ENCODE data around the gene RBPMS2. TPM values are rescaled to one million over a fixed set of nuclear protein-coding genes. Genes with fewer than 3 reads are reported as not detected.

RBPMS2 gene
- total RNA-seq, 1 donor, result 0.09 TPM

- TF ChIP-seq CTCF (IDR thresholded peaks at IDR 0.05; ENCODE audit: insufficient read depth, low read length), result no peak
- H3K4me3 ChIP-seq (ENCODE audit: low read depth, low read length), result no peak overlapping the region
- DNase-seq (ENCODE audit: low read depth), result no peak
Measured at GRCh38 chr15:64754663-64755426, 20.5 kb downstream of the RBPMS2 start.

- H3K4me3 ChIP-seq (ENCODE audit: low read depth, low read length), result no peak overlapping the region
- TF ChIP-seq CTCF (IDR thresholded peaks at IDR 0.05; ENCODE audit: insufficient read depth, low read length), result no peak
- no peak for DNase-seq (ENCODE audit: low read depth)
Measured at GRCh38 chr15:64753480-64754185, 21.8 kb downstream of the RBPMS2 start.

- no peak overlapping the region for H3K4me3 ChIP-seq (ENCODE audit: low read depth, low read length)
- no peak for DNase-seq (ENCODE audit: low read depth)
- TF ChIP-seq CTCF (IDR thresholded peaks at IDR 0.05; ENCODE audit: insufficient read depth, low read length), result no peak
Measured at GRCh38 chr15:64751464-64751863, 23.9 kb downstream of the RBPMS2 start.

- no peak for DNase-seq (ENCODE audit: low read depth)
- no peak overlapping the region for H3K4me3 ChIP-seq (ENCODE audit: low read depth, low read length)
- no peak for TF ChIP-seq CTCF (IDR thresholded peaks at IDR 0.05; ENCODE audit: insufficient read depth, low read length)
Measured at GRCh38 chr15:64749999-64750657, 25.3 kb downstream of the RBPMS2 start.

- no peak overlapping the region for H3K4me3 ChIP-seq (ENCODE audit: low read depth, low read length)
- no peak for TF ChIP-seq CTCF (IDR thresholded peaks at IDR 0.05; ENCODE audit: insufficient read depth, low read length)
- DNase-seq (ENCODE audit: low read depth), result peak; percentile 22
Measured at GRCh38 chr15:64749167-64749566, 26.2 kb downstream of the RBPMS2 start.

- no peak for DNase-seq (ENCODE audit: low read depth)
- no peak for TF ChIP-seq CTCF (IDR thresholded peaks at IDR 0.05; ENCODE audit: insufficient read depth, low read length)
- no peak overlapping the region for H3K4me3 ChIP-seq (ENCODE audit: low read depth, low read length)
Measured at GRCh38 chr15:64748251-64748650, 27.1 kb downstream of the RBPMS2 start.

Measured in fibroblast of the aortic adventitia (primary cell).